ENCODE results near the gene SMIM30. TPM values are rescaled to one million over a fixed set of nuclear protein-coding genes. Genes with fewer than 3 reads are reported as not detected.

The SMIM30 gene
- total and polyA plus RNA-seq, 2 of the 8 experiments (the other 6 are each of a cell fraction or from before 2014, with no cell fraction given) = 35.2 to 49.7 TPM

DNA sequence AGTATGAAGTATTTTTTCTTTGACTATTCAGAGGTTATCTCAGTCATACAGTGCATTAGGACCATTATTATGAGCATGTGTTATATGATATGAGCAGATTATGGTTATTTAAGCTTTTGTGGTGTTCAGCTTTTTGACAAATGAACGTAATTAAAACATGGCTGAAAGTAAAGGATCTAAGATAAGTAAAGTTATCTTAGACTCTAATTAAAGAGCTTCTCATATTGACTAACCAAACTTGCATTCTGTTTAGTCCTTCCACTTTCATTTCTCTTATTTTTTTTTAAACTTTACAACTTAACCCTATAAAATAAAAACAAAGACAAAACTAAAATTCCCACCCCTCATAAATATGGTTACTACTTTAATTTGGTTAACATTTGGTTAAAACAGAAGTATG is 24.8 kb downstream of the SMIM30 start:
- no peak overlapping the region for H2AK5ac ChIP-seq (ENCODE audit: low read depth, low read length)
- CTCF ChIA-PET (ENCODE audit: partially characterized antibody) = no interaction called here
- no peaks in the 10 kb centered on the region for H3K4me1 ChIP-seq (replicated peaks in 1 of 4; ENCODE audit: control insufficient read depth in 3 of 4, insufficient read depth in 4 of 4, low read length in 3 of 4)
- no peak overlapping the region for H3K4me2 ChIP-seq (ENCODE audit: insufficient read depth in 1 of 2, low read depth in 2 of 2, low read length in 2 of 2)
- no peak overlapping the region for H3K56ac ChIP-seq (replicated peaks; ENCODE audit: insufficient read length, low read depth, low read length)
- no peak overlapping the region for H3K23ac ChIP-seq (ENCODE audit: insufficient read length)
- H4K8ac ChIP-seq (ENCODE audit: extremely low read depth, insufficient read depth, low read length) = no peak overlapping the region
- no peak overlapping the region for H2BK12ac ChIP-seq (ENCODE audit: low read depth, low read length)
- no peak overlapping the region for H2AFZ ChIP-seq (ENCODE audit: low read length)
- H4K91ac ChIP-seq (replicated peaks; ENCODE audit: insufficient read length, low read length) = no peak overlapping the region
- no peaks in the 10 kb centered on the region for H3K79me1 ChIP-seq (ENCODE audit: low read depth, low read length)
- WGBS, 2 experiments (ENCODE audit: extremely low coverage in 1 of 2, insufficient coverage in 1 of 2, insufficient read length in 1 of 2, insufficient replicate concordance in 2 of 2, low coverage in 1 of 2, low lambda C conversion rate in 2 of 2, missing lambda C conversion rate in 1 of 2) = 84% methylated on average over 1 of the region's 1 CpG; no CpG with 5 or more reads in 1 of the 2 experiments
- no peaks in the 10 kb centered on the region for H3K79me2 ChIP-seq (ENCODE audit: control insufficient read depth in 1 of 2, insufficient read depth in 2 of 2, low read length in 2 of 2)
- H3K27me3 ChIP-seq (replicated peaks in 1 of 4; ENCODE audit: control insufficient read depth in 3 of 4, extremely low read depth in 1 of 4, insufficient read depth in 3 of 4, low read length in 3 of 4) = peaks cover 0 to 1% (median 0%) of the 10 kb centered on the region in 4 experiments; a peak in 1 of 7 replicates
- H3K4me3 ChIP-seq (ENCODE audit: extremely low read depth in 1 of 4, insufficient read depth in 2 of 4, low read depth in 3 of 4, low read length in 4 of 4) = no peak overlapping the region
- H3K23me2 ChIP-seq (ENCODE audit: low read depth, low read length) = no peaks in the 10 kb centered on the region
- no peak overlapping the region for H4K5ac ChIP-seq (ENCODE audit: insufficient read length, low read depth, low read length)
- no peaks in the 10 kb centered on the region for H4K20me1 ChIP-seq (replicated peaks in 1 of 2; ENCODE audit: control insufficient read depth in 1 of 2, insufficient read depth in 2 of 2, low read length in 2 of 2)
- no peak overlapping the region for H3K27ac ChIP-seq (ENCODE audit: low read depth, low read length)
- POLR2A ChIA-PET (ENCODE audit: partially characterized antibody) = no interaction called here
- H3K14ac ChIP-seq (ENCODE audit: insufficient read length) = no peak overlapping the region
- H2BK20ac ChIP-seq (ENCODE audit: low read length) = no peak overlapping the region
- no peak overlapping the region for H2BK5ac ChIP-seq (ENCODE audit: low read depth, low read length)
- no peak for FAIRE-seq
- no peaks in the 10 kb centered on the region for H3K36me3 ChIP-seq (ENCODE audit: control insufficient read depth in 2 of 4, insufficient read depth in 4 of 4, low read length in 3 of 4)
- no peak overlapping the region for H3K18ac ChIP-seq (ENCODE audit: extremely low read depth, low read length)
- no peaks in the 10 kb centered on the region for H3K9me3 ChIP-seq (ENCODE audit: insufficient read depth in 2 of 2, low read depth in 1 of 2, low read length in 1 of 2)
- no peak for DNase-seq (ENCODE audit: low read depth in 1 of 2, low spot score in 2 of 2)
- H2BK120ac ChIP-seq (replicated peaks; ENCODE audit: low read depth, low read length) = no peak overlapping the region
- H3K4ac ChIP-seq (replicated peaks; ENCODE audit: insufficient read length, low read depth, low read length) = no peak overlapping the region
- no peak overlapping the region for H3K9ac ChIP-seq (replicated peaks in 1 of 4; ENCODE audit: extremely low read depth in 1 of 4, low read depth in 3 of 4, low read length in 3 of 4)
- no peak overlapping the region for H2BK15ac ChIP-seq (ENCODE audit: low read length)
- no peak for TF ChIP-seq BACH1 (IDR thresholded peaks at IDR 0.05; ENCODE audit: low read length)
- no peak for TF ChIP-seq KDM4A (IDR thresholded peaks at IDR 0.05; ENCODE audit: low read depth, low read length, severe bottlenecking)
- TF ChIP-seq SP2 (IDR thresholded peaks at IDR 0.05; ENCODE audit: low read length) = no peak
- TF ChIP-seq MAFK (IDR thresholded peaks at IDR 0.05; ENCODE audit: low read depth, low read length) = no peak
- TF ChIP-seq ZNF274 (IDR thresholded peaks at IDR 0.05; ENCODE audit: borderline replicate concordance, extremely low read depth, low read length) = no peak
- TF ChIP-seq RNF2 (IDR thresholded peaks at IDR 0.05; ENCODE audit: borderline replicate concordance, low read depth, low read length, missing control alignments, poor library complexity, severe bottlenecking) = no peak
- TF ChIP-seq, protein P1, sequence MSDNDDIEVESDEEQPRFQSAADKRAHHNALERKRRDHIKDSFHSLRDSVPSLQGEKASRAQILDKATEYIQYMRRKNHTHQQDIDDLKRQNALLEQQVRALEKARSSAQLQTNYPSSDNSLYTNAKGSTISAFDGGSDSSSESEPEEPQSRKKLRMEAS (IDR thresholded peaks at IDR 0.05) = no peak
- TF ChIP-seq RFX5 (IDR thresholded peaks at IDR 0.05; ENCODE audit: borderline replicate concordance, low read depth, low read length) = no peak
- TF ChIP-seq RXRA (IDR thresholded peaks at IDR 0.05; ENCODE audit: insufficient read depth, low read depth, low read length) = no peak
- TF ChIP-seq CREB1 (IDR thresholded peaks at IDR 0.05) = no peak

All from H1 (cell line).